HepG2 (cell line): ENCODE measurements around the gene ENTPD2. TPM values are rescaled to one million over a fixed set of nuclear protein-coding genes. Genes with fewer than 3 reads are reported as not detected.

Experiments
- AKAP8 ChIP-seq: sonication (generic); formaldehyde crosslinking; IDR thresholded peaks from 2 replicates; pipeline ENCODE4 v1.5.1; 2020; ENCODE audit warnings: mild to moderate bottlenecking, missing genetic modification reagents
- ARNT ChIP-seq: fragments of 450-650 bp; IDR thresholded peaks from 2 replicates; pipeline ENCODE4 v1.6.1; 2017
- ATAD3A ChIP-seq: sonication (generic); formaldehyde crosslinking; IDR thresholded peaks from 2 replicates; pipeline ENCODE4 v1.4.0; 2020; ENCODE audit warnings: missing genetic modification reagents
- CCDC6 ChIP-seq: sonication (generic); formaldehyde crosslinking; IDR thresholded peaks from 2 replicates; pipeline ENCODE4 v1.8.1; 2022; ENCODE audit warnings: mild to moderate bottlenecking, missing genetic modification reagents, moderate library complexity
- EHMT2 ChIP-seq: fragments of 200-600 bp; sonication (generic); IDR thresholded peaks from 2 replicates; pipeline ENCODE4 v1.7.0; 2017; ENCODE audit warnings: antibody characterized with exemption, low read depth, low read length, borderline replicate concordance
- GATA4 ChIP-seq: sonication (generic); IDR thresholded peaks from 2 replicates; pipeline ENCODE4 v1.6.1; 2016; ENCODE audit warnings: antibody characterized with exemption, low read depth, borderline replicate concordance
- HMG20B ChIP-seq: conservative IDR thresholded peaks from 2 replicates; pipeline ENCODE4 v1.6.1; 2016; ENCODE audit warnings: missing genetic modification reagents, missing compliant biosample characterization
- HNRNPLL ChIP-seq: fragments of 200-400 bp; formaldehyde crosslinking; IDR thresholded peaks from 2 replicates; pipeline ENCODE4 v1.6.1; 2017; ENCODE audit warnings: mild to moderate bottlenecking, low read depth, low read length; ENCODE audit not compliant: poor library complexity, severe bottlenecking
- IRF1 ChIP-seq: sonication (generic); formaldehyde crosslinking; IDR thresholded peaks from 2 replicates; pipeline ENCODE4 v1.4.0; 2020; ENCODE audit warnings: low read depth, mild to moderate bottlenecking, missing genetic modification reagents
- MXD1 ChIP-seq: sonication (generic); formaldehyde crosslinking; IDR thresholded peaks from 2 replicates; pipeline ENCODE4 v1.4.0; 2020; ENCODE audit warnings: mild to moderate bottlenecking, missing genetic modification reagents
- THAP11 ChIP-seq: IDR thresholded peaks from 2 replicates; pipeline ENCODE4 v1.6.1; 2016; ENCODE audit warnings: missing biosample characterization, missing genetic modification reagents
- ZNF224 ChIP-seq: sonication (generic); formaldehyde crosslinking; IDR thresholded peaks from 2 replicates; pipeline ENCODE4 v1.5.0; 2020; ENCODE audit warnings: mild to moderate bottlenecking, missing genetic modification reagents
- ZNF296 ChIP-seq: sonication (generic); formaldehyde crosslinking; conservative IDR thresholded peaks from 2 replicates; pipeline ENCODE4 v1.5.0; 2020; ENCODE audit warnings: mild to moderate bottlenecking, missing genetic modification reagents
- ZNF446 ChIP-seq: sonication (generic); formaldehyde crosslinking; IDR thresholded peaks from 2 replicates; pipeline ENCODE4 v1.5.0; 2020; ENCODE audit warnings: mild to moderate bottlenecking, missing genetic modification reagents
- ZNF670 ChIP-seq: sonication (generic); formaldehyde crosslinking; IDR thresholded peaks from 2 replicates; pipeline ENCODE4 v1.8.0; 2022; ENCODE audit warnings: mild to moderate bottlenecking, missing genetic modification reagents, borderline replicate concordance
- ZNF891 ChIP-seq: sonication (generic); formaldehyde crosslinking; IDR thresholded peaks from 2 replicates; pipeline ENCODE4 v1.5.0; 2020; ENCODE audit warnings: mild to moderate bottlenecking, missing genetic modification reagents
- polyA plus RNA-seq, 8 experiments: library from polyadenylated mRNA; depleted of rRNA in 3 of 8; stranded (reverse) in 7 of 8; unstranded in 1 of 8; fragments of >200 nt; fragmentation: Illumina TruSeq in 4 of 8; extraction: Trizol in 4 of 8; gene quantifications; 2 replicates each; pipeline versions ENCODE4 v1.2.1 to v1.2.3, GENCODE V29; 2011 to 2016; ENCODE audit warnings: low read depth in 4 of 8, missing spikeins in 1 of 8, mixed read lengths in 1 of 8; ENCODE audit not compliant: insufficient read depth in 1 of 8
- total RNA-seq, 5 experiments: library from RNA; depleted of rRNA; stranded (reverse); fragments of >200 nt; fragmentation: Illumina TruSeq; extraction: Trizol; gene quantifications; 2 replicates each; pipeline ENCODE4 v1.2.3, GENCODE V29; 2016; ENCODE audit warnings: low read depth in 1 of 5
- TF ChIP-seq, protein P1 (sequence below): sonication (generic); formaldehyde crosslinking; IDR thresholded peaks from 2 replicates; pipeline ENCODE4 v1.4.0; 2020; ENCODE audit warnings: mild to moderate bottlenecking, missing genetic modification reagents, borderline replicate concordance
- TF ChIP-seq, protein P2 (sequence below): sonication (generic); formaldehyde crosslinking; IDR thresholded peaks from 2 replicates; pipeline ENCODE4 v1.5.0; 2020; ENCODE audit warnings: missing genetic modification reagents, mild to moderate bottlenecking, borderline replicate concordance
- TF ChIP-seq, protein P3 (sequence below): sonication (generic); formaldehyde crosslinking; IDR thresholded peaks from 2 replicates; pipeline ENCODE4 v1.4.0; 2020; ENCODE audit warnings: missing genetic modification reagents
- TF ChIP-seq, protein P4 (sequence below): sonication (generic); formaldehyde crosslinking; IDR thresholded peaks from 2 replicates; pipeline ENCODE4 v1.4.0; 2020; ENCODE audit warnings: missing genetic modification reagents, borderline replicate concordance

The ENTPD2 gene
- total and polyA plus RNA-seq, 2 of the 13 experiments (the other 11 are each of a cell fraction or from before 2014, with no cell fraction given): 0.95 to 3.2 TPM

- TF ChIP-seq, protein P1, sequence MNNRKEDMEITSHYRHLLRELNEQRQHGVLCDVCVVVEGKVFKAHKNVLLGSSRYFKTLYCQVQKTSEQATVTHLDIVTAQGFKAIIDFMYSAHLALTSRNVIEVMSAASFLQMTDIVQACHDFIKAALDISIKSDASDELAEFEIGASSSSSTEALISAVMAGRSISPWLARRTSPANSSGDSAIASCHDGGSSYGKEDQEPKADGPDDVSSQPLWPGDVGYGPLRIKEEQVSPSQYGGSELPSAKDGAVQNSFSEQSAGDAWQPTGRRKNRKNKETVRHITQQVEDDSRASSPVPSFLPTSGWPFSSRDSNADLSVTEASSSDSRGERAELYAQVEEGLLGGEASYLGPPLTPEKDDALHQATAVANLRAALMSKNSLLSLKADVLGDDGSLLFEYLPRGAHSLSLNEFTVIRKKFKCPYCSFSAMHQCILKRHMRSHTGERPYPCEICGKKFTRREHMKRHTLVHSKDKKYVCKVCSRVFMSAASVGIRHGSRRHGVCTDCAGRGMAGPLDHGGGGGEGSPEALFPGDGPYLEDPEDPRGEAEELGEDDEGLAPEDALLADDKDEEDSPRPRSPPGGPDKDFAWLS (CRISPR knock-in tag): no peak
- TF ChIP-seq ZNF446 (CRISPR knock-in tag) (peak; percentile 32; the same call in 1 of the 2 replicates), HMG20B (CRISPR knock-in tag) (no peak), HNRNPLL (peak; percentile 44), ZNF224 (CRISPR knock-in tag) (no peak), ZNF670 (CRISPR knock-in tag) (no peak), ZNF891 (CRISPR knock-in tag) (no peak), THAP11 (no peak), AKAP8 (no peak), MXD1 (CRISPR knock-in tag) (no peak; the same call in 1 of the 2 replicates), EHMT2 (no peak), ARNT (no peak), GATA4 (peak; percentile 38; the same call in 1 of the 2 replicates), CCDC6 (CRISPR knock-in tag) (no peak; the same call in 1 of the 2 replicates), ATAD3A (CRISPR knock-in tag) (0 out of 2 replicates have a peak, but pooled peaks have one; percentile 15), IRF1 (CRISPR knock-in tag) (no peak), ZNF296 (CRISPR knock-in tag) (0 out of 2 replicates have a peak, but pooled peaks have one; percentile 11)
- TF ChIP-seq, protein P2, sequence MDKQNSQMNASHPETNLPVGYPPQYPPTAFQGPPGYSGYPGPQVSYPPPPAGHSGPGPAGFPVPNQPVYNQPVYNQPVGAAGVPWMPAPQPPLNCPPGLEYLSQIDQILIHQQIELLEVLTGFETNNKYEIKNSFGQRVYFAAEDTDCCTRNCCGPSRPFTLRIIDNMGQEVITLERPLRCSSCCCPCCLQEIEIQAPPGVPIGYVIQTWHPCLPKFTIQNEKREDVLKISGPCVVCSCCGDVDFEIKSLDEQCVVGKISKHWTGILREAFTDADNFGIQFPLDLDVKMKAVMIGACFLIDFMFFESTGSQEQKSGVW (CRISPR knock-in tag): no peak
- TF ChIP-seq, protein P3, sequence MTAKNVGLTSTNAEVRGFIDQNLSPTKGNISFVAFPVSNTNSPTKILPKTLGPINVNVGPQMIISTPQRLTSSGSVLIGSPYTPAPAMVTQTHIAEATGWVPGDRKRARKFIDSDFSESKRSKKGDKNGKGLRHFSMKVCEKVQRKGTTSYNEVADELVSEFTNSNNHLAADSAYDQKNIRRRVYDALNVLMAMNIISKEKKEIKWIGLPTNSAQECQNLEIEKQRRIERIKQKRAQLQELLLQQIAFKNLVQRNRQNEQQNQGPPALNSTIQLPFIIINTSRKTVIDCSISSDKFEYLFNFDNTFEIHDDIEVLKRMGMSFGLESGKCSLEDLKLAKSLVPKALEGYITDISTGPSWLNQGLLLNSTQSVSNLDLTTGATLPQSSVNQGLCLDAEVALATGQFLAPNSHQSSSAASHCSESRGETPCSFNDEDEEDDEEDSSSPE (CRISPR knock-in tag): peak; percentile 72; the same call in 1 of the 2 replicates
- TF ChIP-seq, protein P4, sequence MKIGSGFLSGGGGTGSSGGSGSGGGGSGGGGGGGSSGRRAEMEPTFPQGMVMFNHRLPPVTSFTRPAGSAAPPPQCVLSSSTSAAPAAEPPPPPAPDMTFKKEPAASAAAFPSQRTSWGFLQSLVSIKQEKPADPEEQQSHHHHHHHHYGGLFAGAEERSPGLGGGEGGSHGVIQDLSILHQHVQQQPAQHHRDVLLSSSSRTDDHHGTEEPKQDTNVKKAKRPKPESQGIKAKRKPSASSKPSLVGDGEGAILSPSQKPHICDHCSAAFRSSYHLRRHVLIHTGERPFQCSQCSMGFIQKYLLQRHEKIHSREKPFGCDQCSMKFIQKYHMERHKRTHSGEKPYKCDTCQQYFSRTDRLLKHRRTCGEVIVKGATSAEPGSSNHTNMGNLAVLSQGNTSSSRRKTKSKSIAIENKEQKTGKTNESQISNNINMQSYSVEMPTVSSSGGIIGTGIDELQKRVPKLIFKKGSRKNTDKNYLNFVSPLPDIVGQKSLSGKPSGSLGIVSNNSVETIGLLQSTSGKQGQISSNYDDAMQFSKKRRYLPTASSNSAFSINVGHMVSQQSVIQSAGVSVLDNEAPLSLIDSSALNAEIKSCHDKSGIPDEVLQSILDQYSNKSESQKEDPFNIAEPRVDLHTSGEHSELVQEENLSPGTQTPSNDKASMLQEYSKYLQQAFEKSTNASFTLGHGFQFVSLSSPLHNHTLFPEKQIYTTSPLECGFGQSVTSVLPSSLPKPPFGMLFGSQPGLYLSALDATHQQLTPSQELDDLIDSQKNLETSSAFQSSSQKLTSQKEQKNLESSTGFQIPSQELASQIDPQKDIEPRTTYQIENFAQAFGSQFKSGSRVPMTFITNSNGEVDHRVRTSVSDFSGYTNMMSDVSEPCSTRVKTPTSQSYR (CRISPR knock-in tag): no peak
These were observed at the start of gene ENTPD2 (continued) for GRCh38 chr9:137053944-137054931.
